ENCODE results near the gene RBM15B.

Gene RBM15B

GRCh38 chr3:51354172-51354571, 36.9 kb upstream of the RBM15B start:
- in situ Hi-C loops (cut with HindIII; ENCODE audit: low pct_ligation_motif_present, low sequenced_read_pairs) = loop anchor here (25.0 kb wide), 1 partner anchor 242 kb away; no protein-coding TSS in a partner anchor
- Histone ChIP-seq H3K27ac (no peak overlapping the region), H3K36me3 (replicated peaks) (no peaks in the 10 kb centered on the region), H3K27me3 (replicated peaks) (no peaks in the 10 kb centered on the region), H3K4me3 (ENCODE audit: low read depth, low read length) (no peak overlapping the region)
- no peak for DNase-seq
- no peak for TF ChIP-seq CTCF (IDR thresholded peaks at IDR 0.05; ENCODE audit: low read depth, low read length, missing control alignments)

GRCh38 chr3:51354731-51355615, 36.1 kb upstream of the RBM15B start:
- no peak overlapping the region for H3K27ac ChIP-seq
- DNase-seq = no peak
- in situ Hi-C loops (cut with HindIII; ENCODE audit: low pct_ligation_motif_present, low sequenced_read_pairs) = loop anchor here (25.0 kb wide), 1 partner anchor 243 kb away; no protein-coding TSS in a partner anchor
- no peaks in the 10 kb centered on the region for H3K27me3 ChIP-seq (replicated peaks)
- H3K36me3 ChIP-seq (replicated peaks) = no peaks in the 10 kb centered on the region
- no peak for TF ChIP-seq CTCF (IDR thresholded peaks at IDR 0.05; ENCODE audit: low read depth, low read length, missing control alignments)
- no peak overlapping the region for H3K4me3 ChIP-seq (ENCODE audit: low read depth, low read length)

GRCh38 chr3:51355891-51356578, 35.0 kb upstream of the RBM15B start:
- H3K27ac ChIP-seq = no peak overlapping the region
- no peak for TF ChIP-seq CTCF (IDR thresholded peaks at IDR 0.05; ENCODE audit: low read depth, low read length, missing control alignments)
- no peaks in the 10 kb centered on the region for H3K36me3 ChIP-seq (replicated peaks)
- DNase-seq = no peak
- no peak overlapping the region for H3K4me3 ChIP-seq (ENCODE audit: low read depth, low read length)
- H3K27me3 ChIP-seq (replicated peaks) = no peaks in the 10 kb centered on the region
- in situ Hi-C loops (cut with HindIII; ENCODE audit: low pct_ligation_motif_present, low sequenced_read_pairs) = loop anchor here (25.0 kb wide), 1 partner anchor 244 kb away; no protein-coding TSS in a partner anchor

DNA sequence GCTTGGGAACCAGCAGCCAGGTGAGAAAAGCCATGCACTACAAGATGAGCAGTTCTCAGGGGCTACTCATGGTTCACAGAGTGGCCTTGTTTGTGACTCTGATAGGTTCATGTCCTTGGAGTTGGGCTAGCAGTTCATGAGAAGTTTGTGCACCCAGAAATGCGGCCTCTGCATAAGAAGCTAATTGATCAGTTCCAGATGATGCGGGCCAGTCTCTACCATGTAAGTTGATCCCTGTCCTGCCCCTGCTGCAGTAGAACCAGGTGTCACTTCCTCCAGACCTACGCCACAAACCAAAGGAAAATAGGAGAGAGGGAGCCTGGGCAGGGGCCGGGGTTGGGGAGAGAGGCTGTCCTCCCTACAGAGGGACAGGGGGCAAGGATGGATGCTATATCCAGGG, 33.2 kb upstream of the RBM15B start:
- in situ Hi-C loops (cut with HindIII; ENCODE audit: low pct_ligation_motif_present, low sequenced_read_pairs) = loop anchor here (25.0 kb wide), 1 partner anchor 246 kb away; no protein-coding TSS in a partner anchor
- no peak for TF ChIP-seq CTCF (IDR thresholded peaks at IDR 0.05; ENCODE audit: low read depth, low read length, missing control alignments)
- Histone ChIP-seq H3K4me3 (ENCODE audit: low read depth, low read length) (no peak overlapping the region), H3K27me3 (replicated peaks) (no peaks in the 10 kb centered on the region), H3K27ac (no peak overlapping the region), H3K36me3 (replicated peaks) (no peaks in the 10 kb centered on the region)
- no peak for DNase-seq

DNA sequence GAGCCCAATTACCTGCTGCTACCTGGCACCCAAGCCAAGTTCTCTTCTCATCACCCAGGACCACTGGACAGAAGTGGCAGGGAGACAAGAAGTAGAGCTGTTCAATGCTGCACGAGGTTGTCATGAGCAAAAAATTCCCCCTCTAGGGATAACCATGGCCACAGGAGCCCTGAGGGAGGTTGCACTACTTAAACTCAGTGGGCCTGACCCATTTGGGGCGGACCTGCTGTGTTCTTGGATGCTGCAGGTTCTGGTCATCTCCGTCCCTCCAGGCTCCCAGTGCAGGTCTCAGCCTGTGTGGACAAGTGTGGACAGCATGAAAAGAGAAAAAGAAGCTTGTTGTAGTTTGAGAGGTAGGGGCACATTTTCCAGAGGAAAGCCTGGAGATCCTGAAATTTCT, 32.1 kb upstream of the RBM15B start:
- no peak overlapping the region for H3K27ac ChIP-seq
- H3K36me3 ChIP-seq (replicated peaks) = no peaks in the 10 kb centered on the region
- DNase-seq = no peak
- no peaks in the 10 kb centered on the region for H3K27me3 ChIP-seq (replicated peaks)
- TF ChIP-seq CTCF (IDR thresholded peaks at IDR 0.05; ENCODE audit: low read depth, low read length, missing control alignments) = no peak
- in situ Hi-C loops (cut with HindIII; ENCODE audit: low pct_ligation_motif_present, low sequenced_read_pairs) = loop anchor here (25.0 kb wide), 1 partner anchor 247 kb away; no protein-coding TSS in a partner anchor
- no peak overlapping the region for H3K4me3 ChIP-seq (ENCODE audit: low read depth, low read length)
